Femur (tissue), 1 donor: ENCODE measurements around the gene NFATC1.

Source experiments
- DNase-seq: peaks from one replicate; pipeline ENCODE4 v3.0.0-alpha.2; 2017

NFATC1 gene

GRCh38 chr18:79578396-79579260, 182.9 kb downstream of the NFATC1 start:
- no peak for DNase-seq
